HEK293 (cell line): ENCODE data around the gene COBL.

Experiments used
- ZNF174 ChIP-seq: fragments of 450-650 bp; formaldehyde crosslinking; IDR thresholded peaks from 2 replicates; pipeline ENCODE4 v1.5.0; 2017; ENCODE audit warnings: missing biosample characterization, mild to moderate bottlenecking, missing genetic modification characterization
- ZNF777 ChIP-seq: fragments of 450-650 bp; formaldehyde crosslinking; IDR thresholded peaks from 2 replicates; pipeline ENCODE4 v1.5.1; 2017; ENCODE audit warnings: missing biosample characterization, missing genetic modification characterization, borderline replicate concordance
- ZNF830 ChIP-seq: fragments of 450-650 bp; IDR thresholded peaks from 2 replicates; pipeline ENCODE4 v1.5.0; 2018; ENCODE audit warnings: missing biosample characterization, missing genetic modification characterization, low read depth, mild to moderate bottlenecking, moderate library complexity
- TF ChIP-seq, protein P1 (sequence below): fragments of 450-650 bp; formaldehyde crosslinking; IDR thresholded peaks from 2 replicates; pipeline ENCODE4 v1.5.1; 2017; ENCODE audit warnings: missing biosample characterization, missing genetic modification characterization
- TF ChIP-seq, protein P2 (sequence below): fragments of 450-650 bp; formaldehyde crosslinking; IDR thresholded peaks from 2 replicates; pipeline ENCODE4 v1.5.1; 2016; ENCODE audit warnings: missing biosample characterization, missing genetic modification characterization

DNA sequence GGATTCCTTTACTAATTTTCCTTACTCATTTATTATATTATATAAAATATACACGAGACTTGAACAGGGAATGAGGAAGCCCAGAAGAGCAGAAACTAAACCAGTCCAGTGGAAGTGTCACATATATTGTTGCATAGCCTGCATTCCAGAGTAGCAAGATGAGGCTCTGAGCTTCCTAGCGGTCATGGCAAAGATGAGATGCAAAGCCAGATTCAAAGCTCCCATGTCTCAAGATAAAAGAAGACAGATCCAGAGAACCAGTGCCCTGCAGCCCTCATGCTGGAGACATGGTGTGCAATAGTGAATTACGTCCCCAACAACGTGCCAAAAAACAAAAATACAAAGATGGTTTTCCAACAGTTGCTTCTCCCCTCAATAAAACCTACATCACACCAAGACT lies 59.7 kb downstream of the COBL start:
- TF ChIP-seq, protein P1, sequence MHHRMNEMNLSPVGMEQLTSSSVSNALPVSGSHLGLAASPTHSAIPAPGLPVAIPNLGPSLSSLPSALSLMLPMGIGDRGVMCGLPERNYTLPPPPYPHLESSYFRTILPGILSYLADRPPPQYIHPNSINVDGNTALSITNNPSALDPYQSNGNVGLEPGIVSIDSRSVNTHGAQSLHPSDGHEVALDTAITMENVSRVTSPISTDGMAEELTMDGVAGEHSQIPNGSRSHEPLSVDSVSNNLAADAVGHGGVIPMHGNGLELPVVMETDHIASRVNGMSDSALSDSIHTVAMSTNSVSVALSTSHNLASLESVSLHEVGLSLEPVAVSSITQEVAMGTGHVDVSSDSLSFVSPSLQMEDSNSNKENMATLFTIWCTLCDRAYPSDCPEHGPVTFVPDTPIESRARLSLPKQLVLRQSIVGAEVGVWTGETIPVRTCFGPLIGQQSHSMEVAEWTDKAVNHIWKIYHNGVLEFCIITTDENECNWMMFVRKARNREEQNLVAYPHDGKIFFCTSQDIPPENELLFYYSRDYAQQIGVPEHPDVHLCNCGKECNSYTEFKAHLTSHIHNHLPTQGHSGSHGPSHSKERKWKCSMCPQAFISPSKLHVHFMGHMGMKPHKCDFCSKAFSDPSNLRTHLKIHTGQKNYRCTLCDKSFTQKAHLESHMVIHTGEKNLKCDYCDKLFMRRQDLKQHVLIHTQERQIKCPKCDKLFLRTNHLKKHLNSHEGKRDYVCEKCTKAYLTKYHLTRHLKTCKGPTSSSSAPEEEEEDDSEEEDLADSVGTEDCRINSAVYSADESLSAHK (tag by site-specific recombination) = no peak
- no peak for TF ChIP-seq ZNF174 (tag by site-specific recombination)
- TF ChIP-seq ZNF777 (tag by site-specific recombination) = no peak
- TF ChIP-seq, protein P2, sequence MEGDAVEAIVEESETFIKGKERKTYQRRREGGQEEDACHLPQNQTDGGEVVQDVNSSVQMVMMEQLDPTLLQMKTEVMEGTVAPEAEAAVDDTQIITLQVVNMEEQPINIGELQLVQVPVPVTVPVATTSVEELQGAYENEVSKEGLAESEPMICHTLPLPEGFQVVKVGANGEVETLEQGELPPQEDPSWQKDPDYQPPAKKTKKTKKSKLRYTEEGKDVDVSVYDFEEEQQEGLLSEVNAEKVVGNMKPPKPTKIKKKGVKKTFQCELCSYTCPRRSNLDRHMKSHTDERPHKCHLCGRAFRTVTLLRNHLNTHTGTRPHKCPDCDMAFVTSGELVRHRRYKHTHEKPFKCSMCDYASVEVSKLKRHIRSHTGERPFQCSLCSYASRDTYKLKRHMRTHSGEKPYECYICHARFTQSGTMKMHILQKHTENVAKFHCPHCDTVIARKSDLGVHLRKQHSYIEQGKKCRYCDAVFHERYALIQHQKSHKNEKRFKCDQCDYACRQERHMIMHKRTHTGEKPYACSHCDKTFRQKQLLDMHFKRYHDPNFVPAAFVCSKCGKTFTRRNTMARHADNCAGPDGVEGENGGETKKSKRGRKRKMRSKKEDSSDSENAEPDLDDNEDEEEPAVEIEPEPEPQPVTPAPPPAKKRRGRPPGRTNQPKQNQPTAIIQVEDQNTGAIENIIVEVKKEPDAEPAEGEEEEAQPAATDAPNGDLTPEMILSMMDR (tag by site-specific recombination) = no peak
- TF ChIP-seq ZNF830 (tag by site-specific recombination) = no peak
